Chondrocyte (in vitro differentiated cells): Measurements from ENCODE around the gene ZBTB18. TPM values are rescaled to one million over a fixed set of nuclear protein-coding genes. Genes with fewer than 3 reads are reported as not detected.

Source experiments
- DNase-seq: peaks from one replicate; pipeline ENCODE4 v3.0.0; 2021; ENCODE audit warnings: mixed read lengths, low spot score
- H3K27ac Mint-ChIP-seq: one replicate; pipeline ENCODE4 v1.8.0; 2021; ENCODE audit warnings: mild to moderate bottlenecking, moderate library complexity, mixed read lengths; ENCODE audit not compliant: unreplicated experiment
- H3K27me3 Mint-ChIP-seq: 2 replicates; pipeline ENCODE4 v1.8.0; 2021; ENCODE audit warnings: low read depth, mixed read lengths
- H3K36me3 Mint-ChIP-seq: 2 replicates; pipeline ENCODE4 v1.8.0; 2021; ENCODE audit warnings: low read depth, mixed read lengths
- H3K4me1 Mint-ChIP-seq: 2 replicates; pipeline ENCODE4 v1.8.0; 2021; ENCODE audit warnings: low read depth, mild to moderate bottlenecking, mixed read lengths
- H3K4me3 Mint-ChIP-seq: one replicate; pipeline ENCODE4 v1.8.0; 2021; ENCODE audit warnings: mild to moderate bottlenecking, moderate library complexity, mixed read lengths; ENCODE audit not compliant: unreplicated experiment
- H3K9me3 Mint-ChIP-seq: 2 replicates; pipeline ENCODE4 v1.8.0; 2021; ENCODE audit warnings: low read depth, mixed read lengths
- CTCF ChIP-seq: fragments of 200-600 bp; sonication (generic); IDR thresholded peaks from 2 replicates; pipeline ENCODE4 v1.5.0; 2021; ENCODE audit warnings: antibody characterized with exemption, mild to moderate bottlenecking, moderate library complexity
- total RNA-seq: library from RNA; stranded (reverse); gene quantifications from 3 replicates; pipeline ENCODE4 v1.2.1, GENCODE V29; 2021

Gene ZBTB18
- total RNA-seq, 1 donor from 2014 or later, result 21.5 TPM

GRCh38 chr1:244083383-244083943, 32.4 kb downstream of the ZBTB18 start:
- TF ChIP-seq CTCF, result no peak
- H3K4me3 Mint-ChIP-seq, result no peak overlapping the region
- no peak overlapping the region for H3K27ac Mint-ChIP-seq
- no peak for DNase-seq
- H3K27me3 Mint-ChIP-seq, result peaks cover 11% of the 10 kb centered on the region
- H3K9me3 Mint-ChIP-seq, result peaks cover 9% of the 10 kb centered on the region
- peaks cover 3% of the 10 kb centered on the region for H3K36me3 Mint-ChIP-seq
- no peaks in the 10 kb centered on the region for H3K4me1 Mint-ChIP-seq

DNA sequence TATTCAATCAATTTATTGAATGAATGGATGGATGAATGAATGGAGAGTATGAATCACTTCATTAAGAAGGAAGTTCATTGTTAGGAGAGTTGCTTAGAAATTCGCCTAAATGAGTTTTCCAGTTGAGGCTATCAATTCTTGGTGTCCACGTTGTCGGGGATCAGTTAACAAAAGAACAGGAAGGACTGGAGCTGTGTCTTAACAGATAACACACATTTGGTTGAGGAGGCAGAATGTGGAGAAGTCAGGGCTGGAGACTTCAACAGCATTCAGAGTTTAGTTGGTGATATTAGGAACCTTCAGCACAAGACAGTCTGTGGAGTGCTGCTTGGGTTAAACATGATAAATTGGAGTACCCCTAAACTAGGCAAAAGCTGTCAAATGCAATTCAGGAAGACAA, 33.7 kb downstream of the ZBTB18 start:
- H3K27me3 Mint-ChIP-seq, result peaks cover 11% of the 10 kb centered on the region
- DNase-seq, result no peak
- no peaks in the 10 kb centered on the region for H3K4me1 Mint-ChIP-seq
- H3K36me3 Mint-ChIP-seq, result peaks cover 3% of the 10 kb centered on the region
- TF ChIP-seq CTCF, result no peak
- peaks cover 9% of the 10 kb centered on the region for H3K9me3 Mint-ChIP-seq
- H3K4me3 Mint-ChIP-seq, result no peak overlapping the region
- no peak overlapping the region for H3K27ac Mint-ChIP-seq

DNA sequence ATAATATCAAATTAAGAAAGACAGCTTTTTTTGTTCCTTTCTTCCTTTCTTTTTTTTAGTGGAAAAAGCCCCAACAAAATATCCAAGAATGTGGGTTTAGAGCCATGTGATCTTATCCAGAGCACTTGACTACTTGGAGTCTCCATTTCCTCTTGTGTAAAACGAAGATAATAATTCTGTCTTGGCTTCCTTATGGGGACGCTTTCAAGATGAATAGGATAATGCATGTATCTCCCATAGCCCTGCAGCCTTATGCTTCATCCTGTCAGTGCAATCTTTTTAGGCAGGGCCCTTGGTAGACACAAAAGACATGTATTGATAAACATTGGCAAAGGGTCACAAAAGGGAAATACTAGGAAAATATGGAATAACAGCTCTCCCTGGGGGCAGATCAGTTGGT, 34.8 kb downstream of the ZBTB18 start:
- Mint-ChIP-seq H3K36me3 (peaks cover 3% of the 10 kb centered on the region), H3K27ac (no peak overlapping the region), H3K4me1 (no peaks in the 10 kb centered on the region), H3K27me3 (peaks cover 11% of the 10 kb centered on the region), H3K4me3 (no peak overlapping the region), H3K9me3 (peaks cover 9% of the 10 kb centered on the region)
- DNase-seq, result no peak
- TF ChIP-seq CTCF, result no peak

DNA sequence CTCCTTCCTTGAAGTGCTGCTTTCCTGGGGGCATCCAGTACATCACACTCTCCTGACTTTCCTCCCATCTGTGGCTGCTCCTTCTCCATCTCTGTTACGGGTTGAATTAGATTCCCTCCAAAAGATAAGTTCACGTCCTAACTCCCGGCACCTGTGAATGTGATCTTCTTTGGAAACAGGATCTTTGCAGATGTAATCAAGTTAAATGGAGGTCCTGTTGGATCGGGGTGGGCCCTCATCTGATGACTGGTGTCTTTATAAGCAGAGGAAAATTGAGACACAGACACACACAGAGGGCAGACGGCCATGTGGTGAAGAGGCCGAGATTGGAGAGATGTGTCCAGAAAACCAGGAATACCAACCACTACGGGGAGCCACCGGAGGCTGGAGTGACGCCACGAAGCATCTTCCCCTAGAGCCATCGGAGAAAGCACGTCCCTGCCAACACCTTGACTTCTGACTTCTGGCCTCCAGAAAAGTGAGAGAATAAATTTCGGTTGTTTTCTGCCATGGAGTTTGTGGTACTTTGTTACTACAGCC, 36.0 kb downstream of the ZBTB18 start:
- H3K36me3 Mint-ChIP-seq, result peaks cover 3% of the 10 kb centered on the region

GRCh38 chr1:244087611-244088010, 36.5 kb downstream of the ZBTB18 start:
- no peak for TF ChIP-seq CTCF
- Mint-ChIP-seq H3K4me1 (peaks cover 10% of the 10 kb centered on the region), H3K4me3 (no peak overlapping the region), H3K27ac (no peak overlapping the region), H3K9me3 (peaks cover 9% of the 10 kb centered on the region), H3K27me3 (peaks cover 7% of the 10 kb centered on the region), H3K36me3 (peaks cover 3% of the 10 kb centered on the region)
- no peak for DNase-seq

More for the DNA sequence above, 36.0 kb downstream of the ZBTB18 start:
- TF ChIP-seq CTCF, result no peak
- H3K27me3 Mint-ChIP-seq, result peaks cover 11% of the 10 kb centered on the region
- peaks cover 5% of the 10 kb centered on the region for H3K4me1 Mint-ChIP-seq
- H3K9me3 Mint-ChIP-seq, result peaks cover 9% of the 10 kb centered on the region
- H3K27ac Mint-ChIP-seq, result no peak overlapping the region
- DNase-seq, result no peak
- no peak overlapping the region for H3K4me3 Mint-ChIP-seq
